ENCODE measurements around the gene STRA8. TPM values are rescaled to one million over a fixed set of nuclear protein-coding genes. Genes with fewer than 3 reads are reported as not detected.

Gene STRA8
- total RNA-seq, 3 donors from 2014 or later (not counting 1 experiment from before 2014, with no cell fraction given): not detected

GRCh38 chr7:135259702-135260101 lies 26.1 kb downstream of the STRA8 start:
- Histone ChIP-seq H3K27me3 (ENCODE audit: control insufficient read depth, insufficient read depth, low read length) (no peaks in the 10 kb centered on the region), H3K4me3 (ENCODE audit: low read length) (no peak overlapping the region), H3K27ac (ENCODE audit: low read length) (no peak overlapping the region), H3K36me3 (ENCODE audit: control insufficient read depth, insufficient read depth, low read length) (no peaks in the 10 kb centered on the region), H3K4me1 (ENCODE audit: control insufficient read depth, insufficient read depth, low read length) (no peaks in the 10 kb centered on the region), H3K9me3 (ENCODE audit: control insufficient read depth, insufficient read depth, low read length) (peaks cover 2% of the 10 kb centered on the region)
- DNase-seq (no peak), ATAC-seq (no peak)
- no peak overlapping the region for H3K27ac Mint-ChIP-seq
- H3K27me3 Mint-ChIP-seq (ENCODE audit: low read depth in 2 of 2): peaks cover 5 to 6% of the 10 kb centered on the region in 2 donors
- no peaks in the 10 kb centered on the region for H3K9me3 Mint-ChIP-seq
- no peaks in the 10 kb centered on the region for H3K4me1 Mint-ChIP-seq
- H3K4me3 Mint-ChIP-seq: no peak overlapping the region
- no peak for TF ChIP-seq CTCF (IDR thresholded peaks at IDR 0.05)
- intact Hi-C loops (cut with micrococcal nuclease): no loop called here
- 95% methylated on average over 6 of the region's 6 CpGs for WGBS (ENCODE audit: insufficient coverage)
- H3K36me3 Mint-ChIP-seq: no peaks in the 10 kb centered on the region

GRCh38 chr7:135260470-135260869 lies 26.8 kb downstream of the STRA8 start:
- Mint-ChIP-seq H3K4me3 (no peak overlapping the region), H3K27ac (no peak overlapping the region), H3K27me3 (ENCODE audit: low read depth in 2 of 2) (peaks cover 5 to 8% of the 10 kb centered on the region in 2 donors), H3K36me3 (no peaks in the 10 kb centered on the region), H3K4me1 (no peaks in the 10 kb centered on the region), H3K9me3 (no peaks in the 10 kb centered on the region)
- no peaks in the 10 kb centered on the region for H3K27me3 ChIP-seq (ENCODE audit: control insufficient read depth, insufficient read depth, low read length)
- WGBS (ENCODE audit: insufficient coverage): 90% methylated on average over 2 of the region's 2 CpGs
- no peak overlapping the region for H3K27ac ChIP-seq (ENCODE audit: low read length)
- TF ChIP-seq CTCF (IDR thresholded peaks at IDR 0.05): no peak
- no peaks in the 10 kb centered on the region for H3K4me1 ChIP-seq (ENCODE audit: control insufficient read depth, insufficient read depth, low read length)
- no peaks in the 10 kb centered on the region for H3K36me3 ChIP-seq (ENCODE audit: control insufficient read depth, insufficient read depth, low read length)
- DNase-seq (no peak), ATAC-seq (no peak)
- intact Hi-C loops (cut with micrococcal nuclease): no loop called here
- peaks cover 2% of the 10 kb centered on the region for H3K9me3 ChIP-seq (ENCODE audit: control insufficient read depth, insufficient read depth, low read length)
- H3K4me3 ChIP-seq (ENCODE audit: low read length): no peak overlapping the region

GRCh38 chr7:135260930-135261721 lies 27.5 kb downstream of the STRA8 start:
- Mint-ChIP-seq H3K4me1 (no peaks in the 10 kb centered on the region), H3K27me3 (ENCODE audit: low read depth in 2 of 2) (peaks cover 5 to 8% of the 10 kb centered on the region in 2 donors), H3K36me3 (no peaks in the 10 kb centered on the region), H3K27ac (no peak overlapping the region), H3K4me3 (no peak overlapping the region), H3K9me3 (no peaks in the 10 kb centered on the region)
- peaks cover 2% of the 10 kb centered on the region for H3K9me3 ChIP-seq (ENCODE audit: control insufficient read depth, insufficient read depth, low read length)
- H3K4me3 ChIP-seq (ENCODE audit: low read length): no peak overlapping the region
- no peaks in the 10 kb centered on the region for H3K4me1 ChIP-seq (ENCODE audit: control insufficient read depth, insufficient read depth, low read length)
- no peak for TF ChIP-seq CTCF (IDR thresholded peaks at IDR 0.05)
- WGBS (ENCODE audit: insufficient coverage): 90% methylated on average over 10 of the region's 10 CpGs
- DNase-seq (no peak), ATAC-seq (no peak)
- no peaks in the 10 kb centered on the region for H3K36me3 ChIP-seq (ENCODE audit: control insufficient read depth, insufficient read depth, low read length)
- H3K27me3 ChIP-seq (ENCODE audit: control insufficient read depth, insufficient read depth, low read length): no peaks in the 10 kb centered on the region
- intact Hi-C loops (cut with micrococcal nuclease): no loop called here
- no peak overlapping the region for H3K27ac ChIP-seq (ENCODE audit: low read length)

All from natural killer cell (primary cell).